Pancreas (tissue), 10 donors: Measurements from ENCODE around the gene CTDSP2. TPM values are rescaled to one million over a fixed set of nuclear protein-coding genes. Genes with fewer than 3 reads are reported as not detected.
"Not testable (repeated sequence)": the region's sequence is repeated elsewhere in the genome, so short reads cannot be mapped to it uniquely, and the experiment has no call there.

ENCODE experiments used
- ATAC-seq, 4 donors: fragments of 200-7000 bp; cut with Tn5 transposase; one replicate each; pipeline versions ENCODE4 v1.8.0 to v1.9.1; 2020; ENCODE audit warnings: mild to moderate bottlenecking in 4 of 4, moderate library complexity in 4 of 4
- DNase-seq, 6 donors: peaks; one replicate each; pipeline ENCODE4 v3.0.0-alpha.2; 2020
- FAIRE-seq: peaks from 2 replicates; lab custom pipeline; 2012; peaks lifted over from hg19 to GRCh38; lab: Jason Lieb, UNC
- H3K27ac ChIP-seq, 4 donors: fragments of 200-600 bp; sonication (generic); 1 replicate in 3 of 4; 2 replicates in 1 of 4; pipeline versions ENCODE4 v1.5.0 to v1.8.0; 2020
- H3K27me3 ChIP-seq, 4 donors: fragments of 200-600 bp; one replicate each; pipeline ENCODE4 v1.8.0; 2021
- H3K36me3 ChIP-seq, 3 donors: fragments of 200-600 bp; sonication (generic) in 1 of 3; one replicate each; pipeline versions ENCODE4 v1.5.0 to v1.8.0; 2020 to 2021
- H3K4me1 ChIP-seq, 3 donors: fragments of 200-600 bp; one replicate each; pipeline ENCODE4 v1.8.0; 2021
- H3K4me3 ChIP-seq, 4 donors: fragments of 200-600 bp; sonication (generic) in 2 of 4; one replicate each; pipeline versions ENCODE4 v1.5.0 to v1.8.0; 2020 to 2021
- H3K9me3 ChIP-seq, 4 donors: fragments of 200-600 bp; one replicate each; pipeline ENCODE4 v1.8.0; 2021
- CTCF ChIP-seq, 4 donors: fragments of 200-600 bp; sonication (generic) in 3 of 4; IDR thresholded peaks; one replicate each; pipeline versions ENCODE4 v1.5.0 to v1.8.0; 2021; ENCODE audit warnings: antibody characterized with exemption in 4 of 4
- WGBS, 2 donors: extraction: QIAGEN DNeasy Blood & Tissue Kit; methylation state at CpG; one replicate each; pipeline ENCODE4 v1.1.7; 2013; 5-methylcytosine and 5-hydroxymethylcytosine counted together
- intact Hi-C, 3 donors: fragments of 100-400 bp; cut with DNase I; formaldehyde crosslinking; loops; one replicate each; pipeline versions ENCODE4 v1.11.1 to v1.14.2; 2022
- polyA plus RNA-seq, 2 donors: library from polyadenylated mRNA; stranded (reverse); fragments of 200-250 nt; gene quantifications; one replicate each; pipeline ENCODE4 v1.2.3, GENCODE V29; 2013
- total RNA-seq, 6 donors: library from RNA; stranded (reverse); fragmentation: NEBNext Ultra II Directional in 4 of 6; extraction: Animal tissue kit (Norgen Biotek cat#: 25700) in 4 of 6; gene quantifications; one replicate each; pipeline versions ENCODE4 v1.2.1 to v1.2.4, GENCODE V29; 2021 to 2023
- donor health status: healthy with polysubstance abuse.
- donor health status: DM: no; HTN: no; CAD: no; lungs with moderate emphysema.
- donor health status: DM: no; HTN: no; CAD: no.
- donor health status: control.
- donor health status: control.
- donor health status: Bipolar disorder and iron deficiency.
- donor health status: DM: yes; HTN: yes; CAD: no.
- donor health status: DM: no; HTN: no; CAD: no.
- donor health status: DM: no; HTN: no; CAD: no.
- donor health status: DM: yes; HTN: yes; CAD: no.

CTDSP2 gene
- total and polyA plus RNA-seq, 8 donors: 38.7 to 165 (median 90.3) TPM

- ATAC-seq (no peak), DNase-seq (no peak), FAIRE-seq (no peak)
- WGBS, 2 donors: 91 to 93% methylated on average over 18 of the region's 18 CpGs
- no peak for TF ChIP-seq CTCF (IDR thresholded peaks at IDR 0.05)
- Histone ChIP-seq H3K36me3 (peaks cover 9 to 81% (median 67%) of the 10 kb centered on the region in 3 donors), H3K9me3 (no peaks in the 10 kb centered on the region), H3K27me3 (no peaks in the 10 kb centered on the region), H3K4me3 (no peak overlapping the region), H3K4me1 (no peaks in the 10 kb centered on the region), H3K27ac (no peak overlapping the region)
- intact Hi-C loops: no loop called here
Observed at GRCh38 chr12:57823908-57824640, 22.5 kb downstream of the CTDSP2 start.

- no peak for DNase-seq
- H3K4me1 ChIP-seq: no peaks in the 10 kb centered on the region
- H3K4me3 ChIP-seq: no peak overlapping the region
- intact Hi-C loops: no loop called here
- H3K36me3 ChIP-seq: peaks cover 9 to 74% (median 65%) of the 10 kb centered on the region in 3 donors
- peak in 1 of 4 donors; percentile 3 for ATAC-seq
- H3K9me3 ChIP-seq: no peaks in the 10 kb centered on the region
- FAIRE-seq: no peak
- no peaks in the 10 kb centered on the region for H3K27me3 ChIP-seq
- WGBS, 2 donors: 87% methylated on average over 17 of the region's 17 CpGs
- no peak overlapping the region for H3K27ac ChIP-seq
- TF ChIP-seq CTCF (IDR thresholded peaks at IDR 0.05): no peak
Observed at GRCh38 chr12:57823131-57823907, 23.2 kb downstream of the CTDSP2 start.

GRCh38 chr12:57822392-57823130, 24.0 kb downstream of the CTDSP2 start:
- ATAC-seq (no peak), DNase-seq (no peak), FAIRE-seq (no peak)
- intact Hi-C loops: no loop called here
- H3K4me3 ChIP-seq: no peak overlapping the region
- no peaks in the 10 kb centered on the region for H3K27me3 ChIP-seq
- 87 to 88% methylated on average over 10 of the region's 10 CpGs for WGBS, 2 donors
- no peaks in the 10 kb centered on the region for H3K4me1 ChIP-seq
- peaks cover 9 to 66% (median 58%) of the 10 kb centered on the region in 3 donors for H3K36me3 ChIP-seq
- no peak for TF ChIP-seq CTCF (IDR thresholded peaks at IDR 0.05)
- H3K27ac ChIP-seq: no peak overlapping the region
- H3K9me3 ChIP-seq: no peaks in the 10 kb centered on the region

GRCh38 chr12:57821474-57822214, 24.9 kb downstream of the CTDSP2 start:
- H3K27me3 ChIP-seq: no peaks in the 10 kb centered on the region
- peaks cover 9 to 57% (median 49%) of the 10 kb centered on the region in 3 donors for H3K36me3 ChIP-seq
- WGBS, 2 donors: 84 to 88% methylated on average over 10 of the region's 10 CpGs
- DNase-seq (no peak), FAIRE-seq (no peak), ATAC-seq (no peak)
- H3K9me3 ChIP-seq: no peaks in the 10 kb centered on the region
- no peak overlapping the region for H3K4me3 ChIP-seq
- intact Hi-C loops: no loop called here
- no peak overlapping the region for H3K27ac ChIP-seq
- TF ChIP-seq CTCF (IDR thresholded peaks at IDR 0.05): no peak
- H3K4me1 ChIP-seq: no peaks in the 10 kb centered on the region

- 77 to 80% methylated on average over 4 to 5 of the region's 5 CpGs for WGBS, 2 donors
- H3K4me1 ChIP-seq, FAIRE-seq, H3K27ac ChIP-seq, H3K9me3 ChIP-seq, H3K4me3 ChIP-seq, intact Hi-C loops, ATAC-seq, H3K27me3 ChIP-seq, DNase-seq: not testable (repeated sequence)
- H3K36me3 ChIP-seq: peaks cover 4 to 51% (median 42%) of the 10 kb centered on the region in 3 donors
Observed at GRCh38 chr12:57821015-57821414, 25.5 kb downstream of the CTDSP2 start.

- H3K9me3 ChIP-seq, FAIRE-seq, H3K27me3 ChIP-seq, H3K27ac ChIP-seq, DNase-seq, intact Hi-C loops, H3K4me3 ChIP-seq, ATAC-seq, H3K4me1 ChIP-seq: not testable (repeated sequence)
- H3K36me3 ChIP-seq: peaks cover 3 to 42% (median 33%) of the 10 kb centered on the region in 3 donors
- WGBS, 2 donors: 71 to 72% methylated on average over 8 of the region's 8 CpGs
Observed at GRCh38 chr12:57820119-57820518, 26.4 kb downstream of the CTDSP2 start.

GRCh38 chr12:57817990-57818331, 28.6 kb downstream of the CTDSP2 start:
- H3K27me3 ChIP-seq, H3K9me3 ChIP-seq, DNase-seq, intact Hi-C loops, H3K27ac ChIP-seq, H3K4me3 ChIP-seq, H3K4me1 ChIP-seq, FAIRE-seq, ATAC-seq: not testable (repeated sequence)
- WGBS, 2 donors: 85 to 96% methylated on average over 3 of the region's 3 CpGs
- peaks cover 0 to 20% (median 13%) of the 10 kb centered on the region in 3 donors for H3K36me3 ChIP-seq
